ENCODE results near the gene SAYSD1.

SAYSD1 gene

DNA sequence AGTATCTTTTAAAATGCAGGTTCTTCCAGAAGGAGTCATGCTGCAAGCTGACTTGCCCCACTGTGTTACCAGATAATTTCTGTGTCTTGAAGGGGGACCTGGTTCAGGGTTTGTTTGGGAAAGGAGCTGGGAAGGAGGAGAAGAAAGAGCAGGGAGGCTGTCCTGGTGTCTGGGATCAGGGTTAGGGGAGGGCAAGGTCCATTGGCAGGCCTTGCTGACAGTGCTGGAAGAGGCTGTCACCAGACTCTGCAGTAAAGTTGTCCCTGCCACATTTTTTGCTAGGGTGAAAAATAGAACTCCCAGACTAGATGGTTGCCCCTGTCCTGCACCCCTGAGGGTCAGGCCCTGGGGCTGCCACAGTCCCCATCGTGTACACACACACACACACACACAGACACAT lies 51.5 kb downstream of the SAYSD1 start:
- H3K36me3 ChIP-seq (ENCODE audit: insufficient read depth) = no peaks in the 10 kb centered on the region
- H3K27ac ChIP-seq = no peak overlapping the region
- H3K4me2 ChIP-seq = no peak overlapping the region
- H2AFZ ChIP-seq (ENCODE audit: low read depth) = no peak overlapping the region
- H3K9ac ChIP-seq = no peak overlapping the region
- H3K4me3 ChIP-seq (IDR thresholded peaks at IDR 0.05; ENCODE audit: insufficient read depth, low read depth, low read length) = no peak overlapping the region
- H3K27me3 ChIP-seq (ENCODE audit: insufficient read depth, low read depth) = no peaks in the 10 kb centered on the region
- H3K79me2 ChIP-seq (ENCODE audit: insufficient read depth, low read depth) = no peaks in the 10 kb centered on the region
- no peaks in the 10 kb centered on the region for H4K20me1 ChIP-seq (ENCODE audit: insufficient read depth)
- H3K4me1 ChIP-seq (ENCODE audit: low read depth, poor library complexity, severe bottlenecking) = no peaks in the 10 kb centered on the region
- TF ChIP-seq, protein P1, sequence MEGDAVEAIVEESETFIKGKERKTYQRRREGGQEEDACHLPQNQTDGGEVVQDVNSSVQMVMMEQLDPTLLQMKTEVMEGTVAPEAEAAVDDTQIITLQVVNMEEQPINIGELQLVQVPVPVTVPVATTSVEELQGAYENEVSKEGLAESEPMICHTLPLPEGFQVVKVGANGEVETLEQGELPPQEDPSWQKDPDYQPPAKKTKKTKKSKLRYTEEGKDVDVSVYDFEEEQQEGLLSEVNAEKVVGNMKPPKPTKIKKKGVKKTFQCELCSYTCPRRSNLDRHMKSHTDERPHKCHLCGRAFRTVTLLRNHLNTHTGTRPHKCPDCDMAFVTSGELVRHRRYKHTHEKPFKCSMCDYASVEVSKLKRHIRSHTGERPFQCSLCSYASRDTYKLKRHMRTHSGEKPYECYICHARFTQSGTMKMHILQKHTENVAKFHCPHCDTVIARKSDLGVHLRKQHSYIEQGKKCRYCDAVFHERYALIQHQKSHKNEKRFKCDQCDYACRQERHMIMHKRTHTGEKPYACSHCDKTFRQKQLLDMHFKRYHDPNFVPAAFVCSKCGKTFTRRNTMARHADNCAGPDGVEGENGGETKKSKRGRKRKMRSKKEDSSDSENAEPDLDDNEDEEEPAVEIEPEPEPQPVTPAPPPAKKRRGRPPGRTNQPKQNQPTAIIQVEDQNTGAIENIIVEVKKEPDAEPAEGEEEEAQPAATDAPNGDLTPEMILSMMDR (conservative IDR thresholded peaks at IDR 0.05; ENCODE audit: low read depth, low read length) = no peak

DNA sequence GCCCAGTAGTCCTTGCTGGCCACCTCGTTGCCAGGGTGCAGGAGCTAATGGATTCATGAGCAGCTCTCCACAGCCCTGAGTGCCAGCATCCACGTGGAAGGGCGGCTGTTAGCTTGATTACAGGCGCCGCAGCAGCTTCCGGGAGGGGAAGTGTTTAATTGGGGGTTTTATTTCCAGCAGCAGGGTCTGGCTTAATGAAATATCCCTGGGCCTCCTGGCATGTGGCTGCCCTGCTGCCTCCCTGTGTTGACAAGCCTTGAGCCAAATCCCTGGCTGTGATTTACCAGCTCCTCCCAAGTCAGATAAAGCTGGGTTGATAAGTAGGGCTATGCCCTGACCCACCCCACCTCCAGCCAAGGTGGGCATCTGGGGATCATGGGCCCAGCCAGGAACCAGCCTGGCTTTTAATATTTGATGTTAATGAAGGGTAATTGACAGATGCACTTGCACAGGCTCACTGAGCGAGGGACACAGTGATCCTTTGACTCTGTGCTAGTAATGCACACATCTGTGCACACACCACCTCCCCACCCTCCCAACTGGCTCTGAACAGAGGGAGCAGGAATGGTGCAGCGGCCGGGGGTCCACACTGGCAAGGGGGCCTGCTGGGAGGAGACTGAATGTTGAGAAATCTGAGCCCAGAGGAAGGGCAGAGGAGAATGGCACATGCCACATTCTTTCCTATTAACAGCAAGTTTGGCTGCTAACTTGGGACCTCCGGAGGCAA lies 52.8 kb downstream of the SAYSD1 start:
- no peaks in the 10 kb centered on the region for H3K36me3 ChIP-seq (ENCODE audit: insufficient read depth)
- H3K79me2 ChIP-seq (ENCODE audit: insufficient read depth, low read depth) = no peaks in the 10 kb centered on the region
- no peak overlapping the region for H3K4me2 ChIP-seq
- no peaks in the 10 kb centered on the region for H4K20me1 ChIP-seq (ENCODE audit: insufficient read depth)
- no peaks in the 10 kb centered on the region for H3K4me1 ChIP-seq (ENCODE audit: low read depth, poor library complexity, severe bottlenecking)
- no peak overlapping the region for H2AFZ ChIP-seq (ENCODE audit: low read depth)
- H3K27ac ChIP-seq = no peak overlapping the region
- H3K9ac ChIP-seq = no peak overlapping the region
- H3K27me3 ChIP-seq (ENCODE audit: insufficient read depth, low read depth) = no peaks in the 10 kb centered on the region
- TF ChIP-seq, protein P1 (conservative IDR thresholded peaks at IDR 0.05; ENCODE audit: low read depth, low read length) = no peak
- H3K4me3 ChIP-seq (IDR thresholded peaks at IDR 0.05; ENCODE audit: insufficient read depth, low read depth, low read length) = no peak overlapping the region

DNA sequence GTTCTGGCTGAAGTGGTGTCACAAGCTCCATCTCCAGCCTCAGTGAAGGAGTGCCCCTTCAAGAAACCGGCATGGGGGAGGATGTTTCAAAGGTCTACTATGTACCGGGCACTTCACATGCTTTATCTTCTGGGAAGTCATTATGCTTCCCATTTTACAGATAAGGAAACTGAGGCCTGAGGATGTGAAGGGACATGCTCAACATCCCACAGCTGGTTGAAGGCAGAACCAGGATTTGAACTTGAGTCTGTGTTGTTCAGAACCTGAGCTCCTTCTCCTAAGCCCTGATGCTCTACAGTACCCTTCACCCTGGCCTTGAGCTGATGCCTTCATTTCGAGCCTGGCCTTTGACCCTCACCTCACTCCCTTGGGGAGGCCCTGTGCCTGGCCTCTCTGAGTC lies 53.4 kb downstream of the SAYSD1 start:
- H3K27me3 ChIP-seq (ENCODE audit: insufficient read depth, low read depth) = no peaks in the 10 kb centered on the region

DNA sequence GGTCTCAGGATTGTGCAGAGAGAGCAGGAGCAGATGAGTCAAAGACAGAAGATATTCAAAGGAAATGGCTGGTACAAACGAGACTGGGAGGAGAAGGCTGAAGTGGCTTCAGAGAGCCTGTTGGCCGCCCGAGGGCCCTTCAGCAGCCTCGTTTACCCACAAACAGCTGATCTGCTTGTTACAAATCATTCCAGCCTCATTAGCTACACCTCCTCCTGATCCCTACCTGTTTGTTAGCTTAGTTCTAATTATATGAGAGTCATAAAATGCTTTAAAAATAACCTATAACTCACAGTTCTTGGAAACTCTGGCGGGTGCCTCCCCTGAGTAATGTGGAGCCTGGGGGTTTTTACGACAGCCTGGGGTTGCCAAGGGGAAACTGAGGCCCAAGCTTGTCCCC lies 53.8 kb downstream of the SAYSD1 start:
- H2AFZ ChIP-seq (ENCODE audit: low read depth) = no peak overlapping the region
- no peak overlapping the region for H3K4me3 ChIP-seq (IDR thresholded peaks at IDR 0.05; ENCODE audit: insufficient read depth, low read depth, low read length)
- H3K36me3 ChIP-seq (ENCODE audit: insufficient read depth) = no peaks in the 10 kb centered on the region
- no peak overlapping the region for H3K4me2 ChIP-seq
- H3K9ac ChIP-seq = no peak overlapping the region
- H3K4me1 ChIP-seq (ENCODE audit: low read depth, poor library complexity, severe bottlenecking) = no peaks in the 10 kb centered on the region
- no peak overlapping the region for H3K27ac ChIP-seq
- TF ChIP-seq, protein P1 (conservative IDR thresholded peaks at IDR 0.05; ENCODE audit: low read depth, low read length) = no peak
- H4K20me1 ChIP-seq (ENCODE audit: insufficient read depth) = no peaks in the 10 kb centered on the region
- no peaks in the 10 kb centered on the region for H3K27me3 ChIP-seq (ENCODE audit: insufficient read depth, low read depth)
- no peaks in the 10 kb centered on the region for H3K79me2 ChIP-seq (ENCODE audit: insufficient read depth, low read depth)

More for the DNA sequence above, 53.4 kb downstream of the SAYSD1 start:
- Histone ChIP-seq H3K4me1 (ENCODE audit: low read depth, poor library complexity, severe bottlenecking) (no peaks in the 10 kb centered on the region), H3K27ac (no peak overlapping the region), H2AFZ (ENCODE audit: low read depth) (no peak overlapping the region), H3K79me2 (ENCODE audit: insufficient read depth, low read depth) (no peaks in the 10 kb centered on the region), H3K36me3 (ENCODE audit: insufficient read depth) (no peaks in the 10 kb centered on the region), H4K20me1 (ENCODE audit: insufficient read depth) (no peaks in the 10 kb centered on the region), H3K4me2 (no peak overlapping the region), H3K9ac (no peak overlapping the region), H3K4me3 (IDR thresholded peaks at IDR 0.05; ENCODE audit: insufficient read depth, low read depth, low read length) (no peak overlapping the region)
- TF ChIP-seq, protein P1 (conservative IDR thresholded peaks at IDR 0.05; ENCODE audit: low read depth, low read length) = no peak
